H1 (cell line): ENCODE measurements around the gene LRP5. TPM values are rescaled to one million over a fixed set of nuclear protein-coding genes. Genes with fewer than 3 reads are reported as not detected.

Source experiments
- CTCF ChIA-PET: fragments of 300-600 bp; sonication (Branson Sonifier 250); formaldehyde crosslinking; loops from one replicate; lab custom pipeline; 2021; ENCODE audit not compliant: partially characterized antibody; lab: Charles Lee
- POLR2A ChIA-PET: fragments of 300-600 bp; sonication (Branson Sonifier 250); formaldehyde crosslinking; loops from one replicate; lab custom pipeline; 2021; ENCODE audit warnings: inconsistent platforms; ENCODE audit not compliant: partially characterized antibody; lab: Charles Lee
- DNase-seq, 2 experiments: peaks; one replicate each; pipeline versions ENCODE4 v3.0.0 to v3.0.0-alpha.2; 2010 to 2022; ENCODE audit warnings: low spot score in 2 of 2, low read depth in 1 of 2, mixed read lengths in 1 of 2
- FAIRE-seq: peaks from 2 replicates; lab custom pipeline; 2011; peaks lifted over from hg19 to GRCh38; lab: Jason Lieb, UNC
- H2AFZ ChIP-seq: 2 replicates; pipeline ENCODE4 v1.8.1; 2012; ENCODE audit warnings: low read length, inconsistent platforms
- H2AK5ac ChIP-seq: 2 replicates; pipeline ENCODE4 v1.6.1; 2013; ENCODE audit warnings: low read depth, low read length
- H2BK120ac ChIP-seq: replicated peaks from 2 replicates; pipeline ENCODE3; 2013; ENCODE audit warnings: low read depth, low read length, inconsistent platforms
- H2BK12ac ChIP-seq: 2 replicates; pipeline ENCODE4 v1.6.1; 2013; ENCODE audit warnings: low read depth, low read length
- H2BK15ac ChIP-seq: 2 replicates; pipeline ENCODE4 v1.6.1; 2013; ENCODE audit warnings: low read length
- H2BK20ac ChIP-seq: 2 replicates; pipeline ENCODE4 v1.6.1; 2013; ENCODE audit warnings: low read length
- H2BK5ac ChIP-seq: 2 replicates; pipeline ENCODE4 v1.6.1; 2013; ENCODE audit warnings: low read depth, low read length
- H3K14ac ChIP-seq: 2 replicates; pipeline ENCODE4 v1.6.1; 2013; ENCODE audit warnings: inconsistent platforms; ENCODE audit not compliant: insufficient read length
- H3K18ac ChIP-seq: 2 replicates; pipeline ENCODE4 v1.6.1; 2013; ENCODE audit warnings: low read length; ENCODE audit errors: extremely low read depth
- H3K23ac ChIP-seq: 2 replicates; pipeline ENCODE4 v1.6.1; 2013; ENCODE audit warnings: inconsistent platforms; ENCODE audit not compliant: insufficient read length
- H3K23me2 ChIP-seq: 2 replicates; pipeline ENCODE4 v1.6.1; 2013; ENCODE audit warnings: low read depth, low read length
- H3K27ac ChIP-seq: 2 replicates; pipeline ENCODE4 v1.6.1; 2011; ENCODE audit warnings: low read depth, low read length, inconsistent platforms
- H3K27me3 ChIP-seq, 4 experiments: replicated peaks in 1 of 4; 1 replicate in 1 of 4; 2 replicates in 3 of 4; pipeline versions ENCODE4 v1.6.1 to v1.8.1; 2011 to 2013; ENCODE audit warnings: low read length in 3 of 4, mild to moderate bottlenecking in 3 of 4, inconsistent platforms in 2 of 4, mixed read lengths in 2 of 4, moderate library complexity in 1 of 4; ENCODE audit not compliant: control insufficient read depth in 3 of 4, insufficient read depth in 3 of 4; ENCODE audit errors: extremely low read depth in 1 of 4
- H3K36me3 ChIP-seq, 4 experiments: 2 replicates each; pipeline versions ENCODE4 v1.6.1 to v1.8.1; 2011 to 2013; ENCODE audit warnings: mild to moderate bottlenecking in 4 of 4, low read length in 3 of 4, moderate library complexity in 2 of 4, control low read depth in 1 of 4, inconsistent platforms in 1 of 4; ENCODE audit not compliant: insufficient read depth in 4 of 4, control insufficient read depth in 2 of 4
- H3K4ac ChIP-seq: replicated peaks from 2 replicates; pipeline ENCODE3; 2013; ENCODE audit warnings: low read length, low read depth, mixed read lengths, inconsistent platforms; ENCODE audit not compliant: insufficient read length
- H3K4me1 ChIP-seq, 4 experiments: replicated peaks in 1 of 4; 1 replicate in 1 of 4; 2 replicates in 3 of 4; pipeline versions ENCODE4 v1.6.1 to v1.8.1; 2011 to 2013; ENCODE audit warnings: low read length in 3 of 4, inconsistent platforms in 2 of 4, mixed read lengths in 1 of 4; ENCODE audit not compliant: insufficient read depth in 4 of 4, control insufficient read depth in 3 of 4
- H3K4me2 ChIP-seq, 2 experiments: 2 replicates each; pipeline versions ENCODE4 v1.6.1 to v1.8.1; 2011 to 2013; ENCODE audit warnings: low read depth in 2 of 2, low read length in 2 of 2, control low read depth in 1 of 2, inconsistent platforms in 1 of 2, mild to moderate bottlenecking in 1 of 2; ENCODE audit not compliant: insufficient read depth in 1 of 2
- H3K4me3 ChIP-seq, 4 experiments: fragments of 200-600, 300-600 bp in 1 of 4; sonication (generic), shearing (Covaris generic), sonication (Bioruptor Twin) in 1 of 4; 2 replicates each; pipeline versions ENCODE4 v1.5.1 to v1.8.1; 2011 to 2016; ENCODE audit warnings: low read length in 4 of 4, low read depth in 3 of 4, control low read depth in 2 of 4, inconsistent platforms in 2 of 4, mild to moderate bottlenecking in 2 of 4, mixed read lengths in 1 of 4, moderate library complexity in 1 of 4; ENCODE audit not compliant: insufficient read depth in 2 of 4; ENCODE audit errors: extremely low read depth in 1 of 4
- H3K56ac ChIP-seq: replicated peaks from 2 replicates; pipeline ENCODE3; 2013; ENCODE audit warnings: low read depth, mild to moderate bottlenecking, mixed read lengths, low read length, inconsistent platforms; ENCODE audit not compliant: insufficient read length
- H3K79me1 ChIP-seq: 2 replicates; pipeline ENCODE4 v1.6.1; 2013; ENCODE audit warnings: low read depth, low read length, control low read depth
- H3K79me2 ChIP-seq, 2 experiments: 2 replicates each; pipeline versions ENCODE4 v1.6.1 to v1.8.1; 2012 to 2013; ENCODE audit warnings: low read length in 2 of 2, mild to moderate bottlenecking in 2 of 2, inconsistent platforms in 1 of 2; ENCODE audit not compliant: insufficient read depth in 2 of 2, control insufficient read depth in 1 of 2
- H3K9ac ChIP-seq, 4 experiments: replicated peaks in 1 of 4; 1 replicate in 1 of 4; 2 replicates in 3 of 4; pipeline versions ENCODE4 v1.6.1 to v1.8.1; 2011 to 2013; ENCODE audit warnings: low read depth in 3 of 4, low read length in 3 of 4, control low read depth in 2 of 4, mild to moderate bottlenecking in 2 of 4, moderate library complexity in 2 of 4, inconsistent platforms in 1 of 4; ENCODE audit errors: extremely low read depth in 1 of 4
- H3K9me3 ChIP-seq, 2 experiments: 2 replicates each; pipeline versions ENCODE4 v1.6.1 to v1.8.1; 2012 to 2013; ENCODE audit warnings: mild to moderate bottlenecking in 2 of 2, moderate library complexity in 2 of 2, control low read depth in 1 of 2, inconsistent platforms in 1 of 2, low read depth in 1 of 2, low read length in 1 of 2, mixed read lengths in 1 of 2; ENCODE audit not compliant: insufficient read depth in 2 of 2
- H4K20me1 ChIP-seq, 2 experiments: replicated peaks in 1 of 2; 2 replicates each; pipeline versions ENCODE3 to v1.8.1; 2011 to 2013; ENCODE audit warnings: inconsistent platforms in 2 of 2, low read length in 2 of 2, mild to moderate bottlenecking in 1 of 2; ENCODE audit not compliant: insufficient read depth in 2 of 2, control insufficient read depth in 1 of 2
- H4K5ac ChIP-seq: 2 replicates; pipeline ENCODE4 v1.6.1; 2013; ENCODE audit warnings: low read length, low read depth, mixed read lengths, inconsistent platforms; ENCODE audit not compliant: insufficient read length
- H4K8ac ChIP-seq: 2 replicates; pipeline ENCODE4 v1.8.0; 2013; ENCODE audit warnings: mild to moderate bottlenecking, moderate library complexity, low read length, inconsistent platforms; ENCODE audit not compliant: insufficient read depth; ENCODE audit errors: extremely low read depth
- H4K91ac ChIP-seq: replicated peaks from 2 replicates; pipeline ENCODE3; 2013; ENCODE audit warnings: low read length, mixed read lengths, inconsistent platforms; ENCODE audit not compliant: insufficient read length
- ASH2L ChIP-seq: fragments of 200-600, 300-600 bp; sonication (generic); IDR thresholded peaks from one replicate; pipeline ENCODE4 v1.7.1; 2017; ENCODE audit warnings: low read length
- BRCA1 ChIP-seq: IDR thresholded peaks from 2 replicates; pipeline ENCODE4 v1.6.1; 2012; ENCODE audit warnings: low read depth, low read length, improper control_type of control experiment
- CREB1 ChIP-seq: IDR thresholded peaks from 2 replicates; pipeline ENCODE4 v1.6.1; 2012; ENCODE audit warnings: inconsistent platforms
- EGR1 ChIP-seq: IDR thresholded peaks from 2 replicates; pipeline ENCODE4 v1.6.1; 2011; ENCODE audit warnings: low read depth, low read length, borderline replicate concordance
- GTF2F1 ChIP-seq: IDR thresholded peaks from 2 replicates; pipeline ENCODE4 v1.6.1; 2012; ENCODE audit warnings: low read depth, low read length, improper control_type of control experiment, borderline replicate concordance
- JUN ChIP-seq: IDR thresholded peaks from 2 replicates; pipeline ENCODE4 v1.6.1; 2011; ENCODE audit warnings: low read depth, mild to moderate bottlenecking, improper control_type of control experiment, low read length
- JUND ChIP-seq: IDR thresholded peaks from 2 replicates; pipeline ENCODE4 v1.6.1; 2011; ENCODE audit warnings: mild to moderate bottlenecking, improper control_type of control experiment, low read length
- MAFK ChIP-seq: IDR thresholded peaks from 2 replicates; pipeline ENCODE4 v1.6.1; 2012; ENCODE audit warnings: low read depth, mild to moderate bottlenecking, improper control_type of control experiment, low read length
- MAX ChIP-seq: IDR thresholded peaks from 2 replicates; pipeline ENCODE4 v1.6.1; 2012; ENCODE audit warnings: inconsistent platforms
- POLR2A ChIP-seq, 2 experiments: IDR thresholded peaks; 1 replicate in 1 of 2; 2 replicates in 1 of 2; pipeline ENCODE4 v1.6.1; 2011; ENCODE audit warnings: low read depth in 2 of 2, low read length in 2 of 2, mild to moderate bottlenecking in 2 of 2; ENCODE audit errors: control extremely low read depth in 1 of 2
- RAD21 ChIP-seq, 2 experiments: IDR thresholded peaks in 1 of 2; conservative IDR thresholded peaks in 1 of 2; 2 replicates each; pipeline ENCODE4 v1.6.1; 2011; ENCODE audit warnings: low read depth in 2 of 2, low read length in 2 of 2, improper control_type of control experiment in 1 of 2, inconsistent platforms in 1 of 2, mild to moderate bottlenecking in 1 of 2, moderate library complexity in 1 of 2
- RNF2 ChIP-seq: fragments of 200-900, 300-1000 bp; sonication (generic); IDR thresholded peaks from 2 replicates; pipeline ENCODE4 v1.7.1; 2016; ENCODE audit warnings: borderline replicate concordance, low read depth, mild to moderate bottlenecking, antibody characterized with exemption, low read length; ENCODE audit not compliant: poor library complexity, severe bottlenecking; ENCODE audit errors: missing control alignments
- SAP30 ChIP-seq: fragments of 300-600 bp; sonication (generic); IDR thresholded peaks from 2 replicates; pipeline ENCODE4 v1.7.1; 2012; ENCODE audit warnings: low read length, moderate library complexity, mild to moderate bottlenecking, inconsistent platforms; ENCODE audit not compliant: insufficient read depth, insufficient replicate concordance
- TAF7 ChIP-seq: optimal IDR thresholded peaks from 2 replicates; pipeline ENCODE3; 2011; ENCODE audit warnings: low read depth, mild to moderate bottlenecking, inconsistent platforms, low read length, moderate library complexity, borderline replicate concordance
- whole genome bisulfite sequencing, 2 experiments: shearing (Covaris generic) in 1 of 2; methylation state at CpG; one replicate each; pipeline versions ENCODE4 v1.1.6 to v1.1.7; 2013 to 2015; ENCODE audit warnings: low lambda C conversion rate in 2 of 2, mixed read lengths in 2 of 2, inconsistent platforms in 1 of 2, low coverage in 1 of 2, missing lambda C conversion rate in 1 of 2; ENCODE audit not compliant: insufficient replicate concordance in 2 of 2, insufficient coverage in 1 of 2, insufficient read length in 1 of 2; ENCODE audit errors: extremely low coverage in 1 of 2, missing lambda C conversion rate in 1 of 2; 5-methylcytosine and 5-hydroxymethylcytosine counted together
- polyA plus RNA-seq, 7 experiments: library from polyadenylated mRNA; depleted of rRNA in 3 of 7; stranded (reverse) in 5 of 7; unstranded in 2 of 7; fragments of >200 nt in 5 of 7; fragments of 200-250 nt in 2 of 7; gene quantifications; 1 replicate in 5 of 7; 2 replicates in 1 of 7; 4 replicates in 1 of 7; pipeline versions ENCODE4 v1.2.1 to v1.2.3, GENCODE V29; 2011 to 2013; ENCODE audit warnings: missing spikeins in 2 of 7, mixed read lengths in 2 of 7
- total RNA-seq: library from RNA; stranded (reverse); fragmentation: NEBNext Ultra II Directional; extraction: Animal tissue kit (Norgen Biotek cat#: 25700); gene quantifications from 2 replicates; pipeline ENCODE4 v1.2.1, GENCODE V29; 2021

Gene LRP5
- total and polyA plus RNA-seq, 2 of the 8 experiments (the other 6 are each of a cell fraction or from before 2014, with no cell fraction given), result 19.0 to 38.9 TPM

- Histone ChIP-seq H2BK5ac (0 out of 2 replicates have a peak overlapping the region, but pooled peaks have one; percentile 18), H3K18ac (no peak overlapping the region; the same call in 1 of the 2 replicates), H3K79me2 (peaks cover 0 to 87% of the 10 kb centered on the region in 2 experiments; a peak in 3 of 4 replicates), H3K4ac (no peak overlapping the region), H4K91ac (no peak overlapping the region), H3K27me3 (no peaks in the 10 kb centered on the region), H2AK5ac (no peak overlapping the region), H4K5ac (no peak overlapping the region), H3K14ac (no peak overlapping the region), H3K9me3 (no peaks in the 10 kb centered on the region), H3K36me3 (no peaks in the 10 kb centered on the region), H4K20me1 (peaks cover 0 to 4% of the 10 kb centered on the region in 2 experiments), H3K23ac (no peak overlapping the region), H2AFZ (no peak overlapping the region), H3K4me1 (peaks cover 12 to 32% (median 24%) of the 10 kb centered on the region in 4 experiments), H3K4me2 (no peak overlapping the region), H3K9ac (peak overlapping the region in 1 of 4 experiments; percentile 16; a peak in 2 of 7 replicates), H3K56ac (no peak overlapping the region), H3K23me2 (no peaks in the 10 kb centered on the region), H3K4me3 (no peak overlapping the region), H3K27ac (no peak overlapping the region), H3K79me1 (peaks cover 35% of the 10 kb centered on the region), H4K8ac (peak overlapping the region; percentile 79; the same call in 1 of the 2 replicates), H2BK12ac (no peak overlapping the region), H2BK120ac (no peak overlapping the region), H2BK15ac (no peak overlapping the region), H2BK20ac (no peak overlapping the region)
- no peak for TF ChIP-seq GTF2F1
- no peak for TF ChIP-seq SAP30
- no peak for TF ChIP-seq TAF7
- no peak for TF ChIP-seq RNF2
- TF ChIP-seq EGR1, result no peak
- TF ChIP-seq POLR2A (IDR thresholded peaks at IDR 0.05; ENCODE audit: control extremely low read depth in 1 of 2, low read depth in 2 of 2, low read length in 2 of 2), result no peak
- no peak for TF ChIP-seq MAX
- TF ChIP-seq JUN, result no peak
- TF ChIP-seq RAD21 (IDR thresholded peaks at IDR 0.05 in 1 of 2, conservative IDR thresholded peaks at IDR 0.05 in 1 of 2; ENCODE audit: low read depth in 2 of 2, low read length in 2 of 2), result no peak
- TF ChIP-seq BRCA1, result no peak
- no peak for TF ChIP-seq ASH2L
- no peak for TF ChIP-seq JUND
- TF ChIP-seq MAFK, result no peak
- TF ChIP-seq CREB1, result no peak
- ChIA-PET POLR2A (no interaction called here), CTCF (interaction anchor here (0.7 to 3.3 kb wide), 10 partner anchors 10 to 126 kb away, joined by 3 to 26 read pairs (median 9); no protein-coding TSS in a partner anchor)
- DNase-seq (no peak), FAIRE-seq (no peak)
- 91% methylated on average over 9 of the region's 9 CpGs; no CpG with 5 or more reads in 1 of the 2 experiments for WGBS, 2 experiments
These were observed 11.8 kb downstream of the LRP5 start for GRCh38 chr11:68324241-68324640.
